ENCODE measurements around the gene GPR15.

Gene GPR15

GRCh38 chr3:98561727-98562521 is 30.1 kb downstream of the GPR15 start (continued):
- no peak for TF ChIP-seq TCF4 (CRISPR knock-in tag; IDR thresholded peaks at IDR 0.05; ENCODE audit: borderline replicate concordance)
- no peak for TF ChIP-seq ESRRG (CRISPR knock-in tag; IDR thresholded peaks at IDR 0.05)
- TF ChIP-seq ZNF70 (CRISPR knock-in tag; IDR thresholded peaks at IDR 0.05) = no peak

- TF ChIP-seq GLIS3 (CRISPR knock-in tag; IDR thresholded peaks at IDR 0.05) (no peak), ZFP3 (CRISPR knock-in tag; IDR thresholded peaks at IDR 0.05) (no peak), ZC3H10 (CRISPR knock-in tag; IDR thresholded peaks at IDR 0.05) (no peak), OSR1 (CRISPR knock-in tag; IDR thresholded peaks at IDR 0.05) (no peak), ZFP30 (CRISPR knock-in tag; IDR thresholded peaks at IDR 0.05) (no peak), ISL1 (CRISPR knock-in tag; IDR thresholded peaks at IDR 0.05) (no peak)
- ATAC-seq = no peak
Measured at GRCh38 chr3:98563661-98564281, 32.0 kb downstream of the GPR15 start.

- TF ChIP-seq TCF4 (CRISPR knock-in tag; IDR thresholded peaks at IDR 0.05; ENCODE audit: borderline replicate concordance) = no peak
- TF ChIP-seq ZNF8 (CRISPR knock-in tag; IDR thresholded peaks at IDR 0.05) = no peak
- no peak for TF ChIP-seq ZFP30 (CRISPR knock-in tag; IDR thresholded peaks at IDR 0.05)
- no peak for TF ChIP-seq POU6F1 (CRISPR knock-in tag; IDR thresholded peaks at IDR 0.05; ENCODE audit: borderline replicate concordance, low read depth)
- ATAC-seq = no peak
Measured at GRCh38 chr3:98564282-98565005, 32.7 kb downstream of the GPR15 start.

GRCh38 chr3:98565237-98565643 is 33.5 kb downstream of the GPR15 start:
- TF ChIP-seq ZFP30 (CRISPR knock-in tag; IDR thresholded peaks at IDR 0.05) = no peak
- no peak for TF ChIP-seq ZNF8 (CRISPR knock-in tag; IDR thresholded peaks at IDR 0.05)
- TF ChIP-seq PATZ1 (CRISPR knock-in tag; IDR thresholded peaks at IDR 0.05; ENCODE audit: borderline replicate concordance) = no peak
- no peak for TF ChIP-seq ARNTL (CRISPR knock-in tag; IDR thresholded peaks at IDR 0.05; ENCODE audit: borderline replicate concordance, low read depth)
- no peak for TF ChIP-seq PPARA (CRISPR knock-in tag; IDR thresholded peaks at IDR 0.05; ENCODE audit: borderline replicate concordance)
- TF ChIP-seq ZNF70 (CRISPR knock-in tag; IDR thresholded peaks at IDR 0.05) = no peak
- TF ChIP-seq ZNF565 (CRISPR knock-in tag; conservative IDR thresholded peaks at IDR 0.05; ENCODE audit: low read depth) = no peak
- no peak for TF ChIP-seq POU6F1 (CRISPR knock-in tag; IDR thresholded peaks at IDR 0.05; ENCODE audit: borderline replicate concordance, low read depth)
- TF ChIP-seq GLIS3 (CRISPR knock-in tag; IDR thresholded peaks at IDR 0.05) = no peak
- TF ChIP-seq ESRRG (CRISPR knock-in tag; IDR thresholded peaks at IDR 0.05) = no peak
- TF ChIP-seq TSHZ2 (CRISPR knock-in tag; IDR thresholded peaks at IDR 0.05) = no peak
- no peak for TF ChIP-seq RARB (CRISPR knock-in tag; IDR thresholded peaks at IDR 0.05)
- no peak for TF ChIP-seq ZFP3 (CRISPR knock-in tag; IDR thresholded peaks at IDR 0.05)
- TF ChIP-seq TCF4 (CRISPR knock-in tag; IDR thresholded peaks at IDR 0.05; ENCODE audit: borderline replicate concordance) = no peak
- TF ChIP-seq ZC3H10 (CRISPR knock-in tag; IDR thresholded peaks at IDR 0.05) = no peak
- no peak for TF ChIP-seq BACH2 (CRISPR knock-in tag; IDR thresholded peaks at IDR 0.05; ENCODE audit: borderline replicate concordance)
- no peak for ATAC-seq
